Measurements from ENCODE around the gene STARD3. TPM values are rescaled to one million over a fixed set of nuclear protein-coding genes. Genes with fewer than 3 reads are reported as not detected.
A peak's percentile ranks its signal among the peaks of the same experiment; 100 is the strongest.

The STARD3 gene
- total and polyA plus RNA-seq, 9 of the 15 experiments (the other 6 are each of a cell fraction or from before 2014, with no cell fraction given), result 0.63 to 87.0 (median 46.0) TPM

DNA sequence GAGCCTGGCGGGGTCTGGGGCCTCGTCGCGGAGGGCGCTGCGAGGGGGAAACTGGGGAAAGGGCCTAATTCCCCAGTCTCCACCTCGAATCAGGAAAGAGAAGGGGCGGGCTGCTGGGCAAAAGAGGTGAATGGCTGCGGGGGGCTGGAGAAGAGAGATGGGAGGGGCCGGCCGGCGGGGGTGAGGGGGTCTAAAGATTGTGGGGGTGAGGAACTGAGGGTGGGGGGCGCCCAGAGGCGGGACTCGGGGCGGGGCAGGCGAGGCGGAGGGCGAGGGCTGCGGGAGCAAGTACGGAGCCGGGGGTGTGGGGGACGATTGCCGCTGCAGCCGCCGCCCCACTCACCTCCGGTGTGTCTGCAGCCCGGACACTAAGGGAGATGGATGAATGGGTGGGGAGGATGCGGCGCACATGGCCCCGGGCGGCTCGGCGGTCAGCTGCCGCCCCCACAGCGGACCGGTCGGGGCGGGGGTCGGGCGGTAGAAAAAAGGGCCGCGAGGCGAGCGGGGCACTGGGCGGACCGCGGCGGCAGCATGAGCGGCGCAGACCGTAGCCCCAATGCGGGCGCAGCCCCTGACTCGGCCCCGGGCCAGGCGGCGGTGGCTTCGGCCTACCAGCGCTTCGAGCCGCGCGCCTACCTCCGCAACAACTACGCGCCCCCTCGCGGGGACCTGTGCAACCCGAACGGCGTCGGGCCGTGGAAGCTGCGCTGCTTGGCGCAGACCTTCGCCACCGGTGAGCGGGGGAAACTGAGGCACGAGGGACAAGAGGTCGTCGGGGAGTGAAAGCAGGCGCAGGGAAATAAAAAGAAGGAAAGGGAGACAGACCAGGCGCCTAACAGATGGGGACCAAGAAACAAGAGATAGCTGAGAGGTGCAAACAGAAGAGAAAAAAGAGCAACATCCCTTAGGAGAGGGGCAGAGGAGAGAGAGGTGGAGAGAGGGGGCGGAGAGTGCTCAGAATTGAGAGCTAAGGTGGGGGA is 31.3 kb downstream of the STARD3 start, which contains the start of gene PNMT (continued):
- no peak for TF ChIP-seq ZNF318 (IDR thresholded peaks at IDR 0.05; ENCODE audit: borderline replicate concordance in 1 of 2, low read depth in 1 of 2)
- TF ChIP-seq KAT8 (IDR thresholded peaks at IDR 0.05; ENCODE audit: low read depth), result no peak
- TF ChIP-seq PTRF (tag; IDR thresholded peaks at IDR 0.05), result no peak
- TF ChIP-seq NCOA6 (IDR thresholded peaks at IDR 0.05), result no peak
- TF ChIP-seq, protein P1, sequence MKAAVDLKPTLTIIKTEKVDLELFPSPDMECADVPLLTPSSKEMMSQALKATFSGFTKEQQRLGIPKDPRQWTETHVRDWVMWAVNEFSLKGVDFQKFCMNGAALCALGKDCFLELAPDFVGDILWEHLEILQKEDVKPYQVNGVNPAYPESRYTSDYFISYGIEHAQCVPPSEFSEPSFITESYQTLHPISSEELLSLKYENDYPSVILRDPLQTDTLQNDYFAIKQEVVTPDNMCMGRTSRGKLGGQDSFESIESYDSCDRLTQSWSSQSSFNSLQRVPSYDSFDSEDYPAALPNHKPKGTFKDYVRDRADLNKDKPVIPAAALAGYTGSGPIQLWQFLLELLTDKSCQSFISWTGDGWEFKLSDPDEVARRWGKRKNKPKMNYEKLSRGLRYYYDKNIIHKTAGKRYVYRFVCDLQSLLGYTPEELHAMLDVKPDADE (conservative IDR thresholded peaks at IDR 0.05; ENCODE audit: control insufficient read depth, low read depth, low read length), result peak; percentile 40; the same call in 1 of the 2 replicates
- no peak for TF ChIP-seq HNRNPH1 (optimal IDR thresholded peaks at IDR 0.05; ENCODE audit: low read depth, low read length)
- TF ChIP-seq TOE1 (IDR thresholded peaks at IDR 0.05; ENCODE audit: borderline replicate concordance), result no peak
- TF ChIP-seq TOE1 (CRISPR knock-in tag; IDR thresholded peaks at IDR 0.05; ENCODE audit: borderline replicate concordance, low read depth), result no peak
- TF ChIP-seq, protein P2, sequence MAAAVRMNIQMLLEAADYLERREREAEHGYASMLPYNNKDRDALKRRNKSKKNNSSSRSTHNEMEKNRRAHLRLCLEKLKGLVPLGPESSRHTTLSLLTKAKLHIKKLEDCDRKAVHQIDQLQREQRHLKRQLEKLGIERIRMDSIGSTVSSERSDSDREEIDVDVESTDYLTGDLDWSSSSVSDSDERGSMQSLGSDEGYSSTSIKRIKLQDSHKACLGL (CRISPR knock-in tag; IDR thresholded peaks at IDR 0.05; ENCODE audit: borderline replicate concordance, poor library complexity, severe bottlenecking), result peak; percentile 51
- TF ChIP-seq HES1 (IDR thresholded peaks at IDR 0.05; ENCODE audit: low read depth), result no peak
- TF ChIP-seq HIVEP1 (CRISPR knock-in tag; IDR thresholded peaks at IDR 0.05), result no peak
- TF ChIP-seq ZNF239 (CRISPR knock-in tag; IDR thresholded peaks at IDR 0.05), result no peak
- peak; percentile 93 for TF ChIP-seq CXXC5 (CRISPR knock-in tag; IDR thresholded peaks at IDR 0.05)
- no peak for TF ChIP-seq ZNF316 (IDR thresholded peaks at IDR 0.05)
- no peak for TF ChIP-seq EP300 (IDR thresholded peaks at IDR 0.05; ENCODE audit: low read length)
